ENCODE results near the gene MCEMP1. TPM values are rescaled to one million over a fixed set of nuclear protein-coding genes. Genes with fewer than 3 reads are reported as not detected.

Gene MCEMP1
- total RNA-seq, 1 experiment from 2014 or later = not detected

GRCh38 chr19:7706188-7706954 is 29.5 kb downstream of the MCEMP1 start:
- no peak overlapping the region for H3K4me3 ChIP-seq
- H3K27me3 ChIP-seq = no peaks in the 10 kb centered on the region
- H3K4me1 ChIP-seq = no peaks in the 10 kb centered on the region
- no peak for DNase-seq
- no peaks in the 10 kb centered on the region for H3K9me3 ChIP-seq (replicated peaks)
- no peak overlapping the region for H3K27ac ChIP-seq
- no peaks in the 10 kb centered on the region for H3K36me3 ChIP-seq

GRCh38 chr19:7706955-7707456 is 30.1 kb downstream of the MCEMP1 start:
- Histone ChIP-seq H3K27ac (no peak overlapping the region), H3K9me3 (replicated peaks) (no peaks in the 10 kb centered on the region), H3K4me3 (no peak overlapping the region), H3K36me3 (no peaks in the 10 kb centered on the region), H3K27me3 (no peaks in the 10 kb centered on the region), H3K4me1 (no peaks in the 10 kb centered on the region)
- no peak for DNase-seq

- Histone ChIP-seq H3K27me3 (no peaks in the 10 kb centered on the region), H3K4me3 (no peak overlapping the region), H3K9me3 (replicated peaks) (no peaks in the 10 kb centered on the region), H3K36me3 (no peaks in the 10 kb centered on the region), H3K27ac (no peak overlapping the region), H3K4me1 (no peaks in the 10 kb centered on the region)
- no peak for DNase-seq
These were observed 33.1 kb downstream of the MCEMP1 start for GRCh38 chr19:7709932-7710460.

GRCh38 chr19:7710616-7711015 is 33.7 kb downstream of the MCEMP1 start:
- no peaks in the 10 kb centered on the region for H3K27me3 ChIP-seq
- no peak overlapping the region for H3K4me3 ChIP-seq
- no peaks in the 10 kb centered on the region for H3K9me3 ChIP-seq (replicated peaks)
- DNase-seq = no peak
- no peaks in the 10 kb centered on the region for H3K4me1 ChIP-seq
- no peak overlapping the region for H3K27ac ChIP-seq
- H3K36me3 ChIP-seq = no peaks in the 10 kb centered on the region

GRCh38 chr19:7715671-7716070 is 38.8 kb downstream of the MCEMP1 start:
- H3K4me3 ChIP-seq = no peak overlapping the region
- no peak for DNase-seq
- no peaks in the 10 kb centered on the region for H3K27me3 ChIP-seq
- no peaks in the 10 kb centered on the region for H3K36me3 ChIP-seq
- no peaks in the 10 kb centered on the region; the same call in 1 of the 2 replicates for H3K9me3 ChIP-seq (replicated peaks)
- H3K4me1 ChIP-seq = no peaks in the 10 kb centered on the region
- H3K27ac ChIP-seq = no peak overlapping the region

- Histone ChIP-seq H3K4me3 (no peak overlapping the region), H3K9me3 (replicated peaks) (no peaks in the 10 kb centered on the region; the same call in 1 of the 2 replicates), H3K27me3 (no peaks in the 10 kb centered on the region), H3K27ac (no peak overlapping the region), H3K4me1 (no peaks in the 10 kb centered on the region), H3K36me3 (no peaks in the 10 kb centered on the region)
- DNase-seq = no peak
These were observed 39.9 kb downstream of the MCEMP1 start for GRCh38 chr19:7716762-7717161.

- DNase-seq = no peak
These were observed 41.8 kb downstream of the MCEMP1 start for GRCh38 chr19:7718668-7719067.

GRCh38 chr19:7720351-7720750 is 43.5 kb downstream of the MCEMP1 start:
- DNase-seq = no peak
- Histone ChIP-seq H3K36me3 (no peaks in the 10 kb centered on the region), H3K27me3 (no peaks in the 10 kb centered on the region), H3K27ac (no peak overlapping the region), H3K9me3 (replicated peaks) (no peaks in the 10 kb centered on the region; the same call in 1 of the 2 replicates), H3K4me3 (no peak overlapping the region), H3K4me1 (no peaks in the 10 kb centered on the region)

More at GRCh38 chr19:7718668-7719067, 41.8 kb downstream of the MCEMP1 start:
- H3K27me3 ChIP-seq = no peaks in the 10 kb centered on the region
- no peak overlapping the region for H3K27ac ChIP-seq
- H3K9me3 ChIP-seq (replicated peaks) = no peaks in the 10 kb centered on the region; the same call in 1 of the 2 replicates
- H3K4me3 ChIP-seq = no peak overlapping the region
- no peaks in the 10 kb centered on the region for H3K4me1 ChIP-seq
- no peaks in the 10 kb centered on the region for H3K36me3 ChIP-seq

GRCh38 chr19:7722231-7722651 is 45.4 kb downstream of the MCEMP1 start:
- no peaks in the 10 kb centered on the region for H3K4me1 ChIP-seq
- no peaks in the 10 kb centered on the region for H3K9me3 ChIP-seq (replicated peaks)
- no peak overlapping the region for H3K4me3 ChIP-seq
- DNase-seq = no peak
- no peak overlapping the region for H3K27ac ChIP-seq
- no peaks in the 10 kb centered on the region for H3K27me3 ChIP-seq
- H3K36me3 ChIP-seq = no peaks in the 10 kb centered on the region

- Histone ChIP-seq H3K9me3 (replicated peaks) (no peaks in the 10 kb centered on the region), H3K4me3 (no peak overlapping the region), H3K27me3 (no peaks in the 10 kb centered on the region), H3K36me3 (no peaks in the 10 kb centered on the region), H3K4me1 (no peaks in the 10 kb centered on the region), H3K27ac (no peak overlapping the region)
- no peak for DNase-seq
These were observed 48.9 kb downstream of the MCEMP1 start for GRCh38 chr19:7725791-7726190.

- H3K4me1 ChIP-seq = no peaks in the 10 kb centered on the region
- no peaks in the 10 kb centered on the region for H3K9me3 ChIP-seq (replicated peaks)
- no peaks in the 10 kb centered on the region for H3K36me3 ChIP-seq
- H3K4me3 ChIP-seq = no peak overlapping the region
- H3K27ac ChIP-seq = no peak overlapping the region
- H3K27me3 ChIP-seq = no peaks in the 10 kb centered on the region
- no peak for DNase-seq
These were observed 52.3 kb downstream of the MCEMP1 start for GRCh38 chr19:7729211-7729610.

Other genes starting within 250 kb of the MCEMP1 start
- not detected in 2 replicates for gene PEX11G, start 188.1 kb upstream of the MCEMP1 start, total RNA-seq (2014; rRNA removed; shearing (Covaris generic))
- 28.8 and 33.8 TPM in 2 replicates for gene ZNF358, start 161.0 kb upstream of the MCEMP1 start, total RNA-seq (2014; rRNA removed; shearing (Covaris generic))
- 3.8 and 5.8 TPM in 2 replicates for gene MCOLN1, start 154.5 kb upstream of the MCEMP1 start, total RNA-seq (2014; rRNA removed; shearing (Covaris generic))
- gene PNPLA6, start 141.4 kb upstream of the MCEMP1 start, total RNA-seq (2014; rRNA removed; shearing (Covaris generic)) = 14.2 and 17.3 TPM in 2 replicates
- 0.04 and 0.10 TPM in 2 replicates for gene CAMSAP3, start 81.2 kb upstream of the MCEMP1 start, total RNA-seq (2014; rRNA removed; shearing (Covaris generic))
- 29.5 and 33.0 TPM in 2 replicates for gene XAB2, start 47.5 kb upstream of the MCEMP1 start, total RNA-seq (2014; rRNA removed; shearing (Covaris generic))
- gene PET100, start 47.3 kb upstream of the MCEMP1 start, total RNA-seq (2014; rRNA removed; shearing (Covaris generic)) = 51.0 and 62.1 TPM in 2 replicates
- gene PCP2, start 43.4 kb upstream of the MCEMP1 start, total RNA-seq (2014; rRNA removed; shearing (Covaris generic)) = not detected in 2 replicates
- 0.15 TPM in 1 of 2 replicates, not detected in the other for gene STXBP2, start 40.0 kb upstream of the MCEMP1 start, total RNA-seq (2014; rRNA removed; shearing (Covaris generic))
- gene RETN, start 8.0 kb upstream of the MCEMP1 start, total RNA-seq (2014; rRNA removed; shearing (Covaris generic)) = not detected in 2 replicates
- 18.5 and 25.1 TPM in 2 replicates for gene TRAPPC5, start 3.7 kb downstream of the MCEMP1 start, total RNA-seq (2014; rRNA removed; shearing (Covaris generic))
- gene FCER2, start 25.0 kb downstream of the MCEMP1 start, total RNA-seq (2014; rRNA removed; shearing (Covaris generic)) = not detected in 2 replicates
- not detected in 2 replicates for gene CLEC4G, start 55.0 kb downstream of the MCEMP1 start, total RNA-seq (2014; rRNA removed; shearing (Covaris generic))
- gene CD209, start 70.4 kb downstream of the MCEMP1 start, total RNA-seq (2014; rRNA removed; shearing (Covaris generic)) = not detected in 2 replicates
- not detected in 2 replicates for gene CLEC4M, start 86.2 kb downstream of the MCEMP1 start, total RNA-seq (2014; rRNA removed; shearing (Covaris generic))
- gene EVI5L, start 153.1 kb downstream of the MCEMP1 start, total RNA-seq (2014; rRNA removed; shearing (Covaris generic)) = 5.5 and 6.0 TPM in 2 replicates
- gene PRR36, start 197.3 kb downstream of the MCEMP1 start, total RNA-seq (2014; rRNA removed; shearing (Covaris generic)) = not detected in 2 replicates
- gene LRRC8E, start 211.4 kb downstream of the MCEMP1 start, total RNA-seq (2014; rRNA removed; shearing (Covaris generic)) = 0.04 and 0.15 TPM in 2 replicates
- gene MAP2K7, start 226.8 kb downstream of the MCEMP1 start, total RNA-seq (2014; rRNA removed; shearing (Covaris generic)) = 12.9 and 13.6 TPM in 2 replicates
- gene TGFBR3L, start 237.7 kb downstream of the MCEMP1 start, total RNA-seq (2014; rRNA removed; shearing (Covaris generic)) = not detected in 2 replicates
- 15.8 and 17.4 TPM in 2 replicates for gene SNAPC2, start 243.2 kb downstream of the MCEMP1 start, total RNA-seq (2014; rRNA removed; shearing (Covaris generic))
- 1.0 TPM in 2 replicates for gene CTXN1, start 249.0 kb downstream of the MCEMP1 start, total RNA-seq (2014; rRNA removed; shearing (Covaris generic))

All from SJCRH30 (cell line).